ENCODE data around the gene VTA1.

GRCh38 chr6:142223938-142224337 lies 76.9 kb downstream of the VTA1 start:
- TF ChIP-seq CHD2 (IDR thresholded peaks at IDR 0.05; ENCODE audit: low read length, partially characterized antibody) (no peak), CTCF (IDR thresholded peaks at IDR 0.05) (no peak), TCF12 (IDR thresholded peaks at IDR 0.05) (no peak), SMC3 (IDR thresholded peaks at IDR 0.05; ENCODE audit: low read depth, low read length) (no peak)
